Mononuclear cell (primary cell): ENCODE results near the gene OR8K5. TPM values are rescaled to one million over a fixed set of nuclear protein-coding genes. Genes with fewer than 3 reads are reported as not detected.
"Not testable (repeated sequence)": the region's sequence is repeated elsewhere in the genome, so short reads cannot be mapped to it uniquely, and the experiment has no call there.

Source experiments
- H3K27me3 ChIP-seq: 2 replicates; pipeline ENCODE4 v1.6.0; 2011; ENCODE audit warnings: low read length, control low read depth; ENCODE audit not compliant: insufficient read depth
- H3K4me1 ChIP-seq: 2 replicates; pipeline ENCODE4 v1.5.1; 2011; ENCODE audit warnings: mild to moderate bottlenecking, low read length, control low read depth; ENCODE audit not compliant: insufficient read depth
- H3K4me3 ChIP-seq: 2 replicates; pipeline ENCODE4 v1.5.1; 2011; ENCODE audit warnings: mild to moderate bottlenecking, low read length, moderate library complexity
- H3K9me3 ChIP-seq: 2 replicates; pipeline ENCODE4 v1.5.1; 2011; ENCODE audit warnings: low read depth, mild to moderate bottlenecking, control low read depth, low read length
- total RNA-seq: library from RNA; depleted of rRNA; stranded (reverse); fragments of >200 nt; gene quantifications from one replicate; pipeline ENCODE4 v1.2.3, GENCODE V29; 2012

Gene OR8K5
- not detected for total RNA-seq

GRCh38 chr11:56160217-56160616 is at the start of gene OR8K5:
TSS of gene OR8K5 (minus strand) at chr11:56160317. CDS start at chr11:56160317, 0 bp downstream.
- H3K4me3 ChIP-seq = no peak within 1 kb of the TSS
- no peaks in the 10 kb centered on the region for H3K4me1 ChIP-seq
- peaks cover 13% of the 10 kb centered on the region for H3K9me3 ChIP-seq
- no peaks in the 10 kb centered on the region for H3K27me3 ChIP-seq

- Histone ChIP-seq H3K4me3 (no peak overlapping the region), H3K27me3 (no peaks in the 10 kb centered on the region), H3K9me3 (peaks cover 5% of the 10 kb centered on the region)
These were observed 47.7 kb upstream of the OR8K5 start for GRCh38 chr11:56207790-56208189.

GRCh38 chr11:56197367-56197766 is 37.2 kb upstream of the OR8K5 start:
- no peaks in the 10 kb centered on the region for H3K27me3 ChIP-seq
- no peak overlapping the region for H3K4me3 ChIP-seq
- H3K9me3 ChIP-seq = peaks cover 5% of the 10 kb centered on the region
- no peaks in the 10 kb centered on the region for H3K4me1 ChIP-seq

More at GRCh38 chr11:56207790-56208189, 47.7 kb upstream of the OR8K5 start:
- H3K4me1 ChIP-seq = no peaks in the 10 kb centered on the region

- Histone ChIP-seq H3K4me3 (no peak overlapping the region), H3K27me3 (no peaks in the 10 kb centered on the region), H3K9me3 (peaks cover 5% of the 10 kb centered on the region), H3K4me1 (no peaks in the 10 kb centered on the region)
These were observed 36.6 kb upstream of the OR8K5 start for GRCh38 chr11:56196705-56197104.

GRCh38 chr11:56188602-56189001 is 28.5 kb upstream of the OR8K5 start:
- Histone ChIP-seq H3K4me3 (no peak overlapping the region), H3K9me3 (peaks cover 5% of the 10 kb centered on the region)

GRCh38 chr11:56183459-56183858 is 23.3 kb upstream of the OR8K5 start:
- peaks cover 10% of the 10 kb centered on the region for H3K9me3 ChIP-seq
- no peaks in the 10 kb centered on the region for H3K4me1 ChIP-seq
- H3K27me3 ChIP-seq = no peaks in the 10 kb centered on the region
- no peak overlapping the region for H3K4me3 ChIP-seq

More at GRCh38 chr11:56188602-56189001, 28.5 kb upstream of the OR8K5 start:
- Histone ChIP-seq H3K27me3 (no peaks in the 10 kb centered on the region), H3K4me1 (no peaks in the 10 kb centered on the region)

- no peak within 1 kb of the TSS for H3K4me3 ChIP-seq
- peaks cover 10% of the 10 kb centered on the region for H3K9me3 ChIP-seq
- no peaks in the 10 kb centered on the region for H3K4me1 ChIP-seq
- no peaks in the 10 kb centered on the region for H3K27me3 ChIP-seq
These were observed 16.2 kb upstream of the OR8K5 start, which contains the start of gene OR5J2 for GRCh38 chr11:56176318-56176717. TSS of gene OR5J2 (plus strand) at chr11:56176618. CDS start at chr11:56176618, 0 bp downstream.

- Histone ChIP-seq H3K4me3 (no peak overlapping the region), H3K9me3 (no peaks in the 10 kb centered on the region), H3K27me3 (no peaks in the 10 kb centered on the region), H3K4me1 (no peaks in the 10 kb centered on the region)
These were observed 12.2 kb upstream of the OR8K5 start for GRCh38 chr11:56172256-56172830.

GRCh38 chr11:56163804-56164203 is 3.7 kb upstream of the OR8K5 start:
- Histone ChIP-seq H3K4me3 (no peak overlapping the region), H3K9me3 (no peaks in the 10 kb centered on the region), H3K27me3 (no peaks in the 10 kb centered on the region), H3K4me1 (no peaks in the 10 kb centered on the region)

GRCh38 chr11:56152333-56152732 is 7.8 kb downstream of the OR8K5 start:
- Histone ChIP-seq H3K4me1 (no peaks in the 10 kb centered on the region), H3K4me3 (no peak overlapping the region), H3K27me3 (no peaks in the 10 kb centered on the region), H3K9me3 (peaks cover 18% of the 10 kb centered on the region)

- Histone ChIP-seq H3K27me3 (no peaks in the 10 kb centered on the region), H3K4me1 (no peaks in the 10 kb centered on the region), H3K4me3 (no peak overlapping the region), H3K9me3 (peaks cover 12% of the 10 kb centered on the region)
These were observed 8.7 kb downstream of the OR8K5 start for GRCh38 chr11:56151376-56151775.

- not testable (repeated sequence) for H3K27me3 ChIP-seq, H3K4me3 ChIP-seq, H3K9me3 ChIP-seq, H3K4me1 ChIP-seq
These were observed 16.4 kb downstream of the OR8K5 start for GRCh38 chr11:56143681-56144080.

- no peak within 1 kb of the TSS for H3K4me3 ChIP-seq
- H3K4me1 ChIP-seq = no peaks in the 10 kb centered on the region
- H3K9me3 ChIP-seq = no peaks in the 10 kb centered on the region
- no peaks in the 10 kb centered on the region for H3K27me3 ChIP-seq
These were observed 19.9 kb downstream of the OR8K5 start, which contains the start of gene OR8J3 for GRCh38 chr11:56140151-56140661. TSS of gene OR8J3 (minus strand) at chr11:56140201. CDS start at chr11:56137718, 2,483 bp downstream.

- Histone ChIP-seq H3K9me3 (no peaks in the 10 kb centered on the region), H3K4me1 (no peaks in the 10 kb centered on the region), H3K4me3 (no peak within 1 kb of the TSS), H3K27me3 (no peaks in the 10 kb centered on the region)
These were observed 38.0 kb downstream of the OR8K5 start, which contains the start of gene OR8H3 for GRCh38 chr11:56122073-56122472. TSS of gene OR8H3 (plus strand) at chr11:56122373. CDS start at chr11:56122373, 0 bp downstream.
